Right renal cortex interstitium (tissue), 3 donors: Measurements from ENCODE around the gene PRUNE2. TPM values are rescaled to one million over a fixed set of nuclear protein-coding genes. Genes with fewer than 3 reads are reported as not detected.

Source experiments
- DNase-seq, 3 donors: peaks; one replicate each; pipeline ENCODE4 v3.0.0-alpha.2; 2013; ENCODE audit warnings: low read depth in 3 of 3, low spot score in 2 of 3
- polyA plus RNA-seq, 3 donors: library from polyadenylated mRNA; unstranded; fragments of 120-200 nt; gene quantifications; one replicate each; pipeline ENCODE4 v1.2.1, GENCODE V29; 2013; ENCODE audit not compliant: insufficient read length in 3 of 3

The PRUNE2 gene
- polyA plus RNA-seq, 3 donors = 11.5 to 14.3 (median 12.7) TPM

- no peak for DNase-seq
Measured at GRCh38 chr9:76904661-76905457, 1.1 kb downstream of the PRUNE2 start.

GRCh38 chr9:76902395-76902794 lies 3.5 kb downstream of the PRUNE2 start:
- DNase-seq = no peak

DNA sequence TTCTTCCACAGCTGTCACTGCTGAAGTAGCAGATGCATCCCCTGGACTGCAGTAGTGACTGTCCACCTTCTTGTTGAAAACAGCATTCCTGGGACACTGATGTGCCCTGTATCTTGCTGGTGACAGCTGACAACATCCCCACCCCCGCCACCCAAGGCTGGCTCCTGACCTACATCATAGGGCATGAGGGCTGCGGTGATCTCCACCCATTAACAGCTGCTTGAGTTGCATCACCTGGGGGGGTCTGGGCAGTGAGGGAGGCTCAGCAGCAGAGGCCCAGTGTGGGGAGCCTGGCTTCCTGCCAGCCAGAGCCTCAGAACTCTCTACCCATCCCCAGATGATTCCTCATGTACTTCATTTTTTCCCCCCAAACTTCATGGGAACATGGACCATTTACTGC lies 4.1 kb downstream of the PRUNE2 start:
- DNase-seq = no peak

DNA sequence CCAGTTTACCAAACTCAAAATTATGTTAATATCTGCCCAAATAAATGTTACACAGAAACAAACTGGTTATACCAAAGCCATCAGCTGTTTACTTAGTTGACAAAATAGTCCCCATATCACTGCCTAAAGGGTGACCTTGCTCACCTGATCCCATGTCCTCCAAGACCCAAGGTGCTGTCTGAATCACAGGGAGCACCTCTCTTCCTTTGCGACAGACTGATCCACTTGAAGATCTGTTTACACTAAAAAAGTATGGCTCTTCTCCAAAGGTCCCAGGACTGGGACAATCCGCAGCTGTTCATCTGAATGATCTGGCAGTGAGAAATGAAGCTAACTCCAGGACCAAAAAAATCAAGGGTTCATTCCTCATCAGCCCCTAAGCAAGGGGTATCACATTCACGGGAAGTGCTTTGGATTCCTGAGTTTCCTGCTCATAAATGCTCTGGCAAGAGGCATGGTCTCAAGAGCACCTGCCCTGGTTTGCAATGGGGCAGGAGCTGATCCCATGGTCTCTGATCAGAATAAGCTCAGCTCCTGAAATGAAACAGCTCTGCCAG lies 5.0 kb downstream of the PRUNE2 start:
- DNase-seq = no peak

DNA sequence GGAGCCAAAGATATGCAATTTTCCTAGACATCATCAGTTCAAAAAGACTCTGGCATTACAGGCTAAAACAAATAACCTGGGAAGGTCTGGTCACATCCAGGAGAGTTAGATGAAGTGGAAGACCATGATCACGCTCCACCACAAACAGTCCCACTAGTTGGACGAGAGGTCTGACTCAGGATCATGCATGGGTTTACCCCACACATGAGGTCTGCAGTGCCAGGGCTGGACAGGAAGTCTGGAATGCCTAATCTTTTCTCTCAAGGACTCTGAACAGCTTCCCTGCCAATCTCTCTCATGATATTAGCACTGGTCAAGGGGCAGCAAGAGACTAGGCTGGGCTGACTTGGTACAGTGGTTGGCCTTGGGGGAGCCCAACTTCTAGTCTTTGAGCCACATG lies 7.1 kb downstream of the PRUNE2 start:
- DNase-seq = no peak

DNA sequence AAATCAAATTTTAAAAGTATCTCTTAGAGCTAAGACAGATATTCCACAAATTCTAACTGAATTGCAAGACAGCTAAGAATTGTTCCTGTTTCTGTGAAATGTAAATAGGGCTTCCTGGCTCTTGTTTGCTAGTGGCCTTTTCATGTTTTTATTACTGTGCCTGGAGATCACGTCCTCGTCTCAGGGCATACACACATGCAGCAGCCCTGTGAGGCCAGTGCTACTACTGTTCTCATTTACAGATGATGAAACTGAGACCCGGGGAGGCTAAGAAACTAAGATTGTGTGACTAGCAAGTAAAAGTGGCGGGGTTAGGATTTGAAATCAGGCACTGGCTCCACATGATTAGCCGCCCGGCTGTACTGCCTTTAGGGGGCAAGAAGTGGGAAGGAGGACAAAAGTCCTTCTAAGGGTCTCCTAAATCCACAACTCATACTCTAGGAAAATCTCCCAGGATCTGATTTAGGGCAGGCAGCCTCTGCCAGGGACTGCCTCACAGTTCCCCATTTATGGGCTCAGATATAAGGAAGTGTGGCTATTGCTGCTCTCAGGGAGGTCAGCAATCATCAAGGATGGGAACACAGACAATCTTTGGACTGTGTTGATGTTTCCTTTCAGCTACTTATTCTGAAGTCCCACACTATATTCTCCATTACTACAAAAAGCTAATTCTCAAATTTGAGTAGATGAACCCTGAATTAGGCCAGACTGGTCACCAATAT lies 7.9 kb downstream of the PRUNE2 start:
- DNase-seq = no peak

DNA sequence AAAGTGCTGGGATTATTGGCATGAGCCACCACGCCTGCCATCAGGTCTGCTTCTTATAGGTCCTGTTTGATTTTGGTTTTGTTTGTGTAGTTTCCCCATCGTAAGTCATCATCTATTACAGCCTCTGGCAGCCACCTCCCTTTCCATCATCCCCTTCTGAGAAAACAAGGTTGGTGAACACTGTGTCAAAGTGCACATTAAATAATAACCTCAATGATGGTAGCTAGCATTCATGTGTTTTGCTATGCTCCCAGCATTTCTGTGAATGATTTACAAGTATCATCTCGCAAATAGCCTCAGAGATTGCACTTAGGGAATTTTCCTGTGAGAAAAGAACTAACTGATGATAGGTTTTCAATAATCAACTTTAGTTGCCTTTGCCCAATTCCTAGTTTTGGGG lies 9.9 kb downstream of the PRUNE2 start:
- no peak for DNase-seq

- DNase-seq = no peak
Measured at GRCh38 chr9:76895186-76895585, 10.7 kb downstream of the PRUNE2 start.

DNA sequence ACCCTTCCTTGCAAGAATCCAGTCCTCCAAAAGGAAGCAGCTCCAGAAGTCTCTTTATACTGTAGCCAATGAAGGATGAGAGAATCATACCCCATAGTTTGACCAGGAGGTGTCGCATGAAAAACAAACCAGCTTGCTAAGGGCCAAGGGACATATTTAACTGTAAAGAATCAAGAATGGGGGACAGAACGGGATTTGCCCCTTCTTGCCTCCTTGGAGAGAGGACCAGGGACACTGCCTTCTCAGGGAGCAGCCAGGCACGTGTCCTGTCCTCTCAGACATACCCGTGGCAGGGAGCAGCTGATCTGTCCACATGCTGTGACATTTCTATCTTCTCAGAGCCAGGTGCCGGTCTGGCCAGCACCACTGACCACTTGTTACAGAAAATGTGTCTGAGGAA lies 11.7 kb downstream of the PRUNE2 start:
- no peak for DNase-seq

- DNase-seq = no peak
Measured at GRCh38 chr9:76893395-76893932, 12.4 kb downstream of the PRUNE2 start.

DNA sequence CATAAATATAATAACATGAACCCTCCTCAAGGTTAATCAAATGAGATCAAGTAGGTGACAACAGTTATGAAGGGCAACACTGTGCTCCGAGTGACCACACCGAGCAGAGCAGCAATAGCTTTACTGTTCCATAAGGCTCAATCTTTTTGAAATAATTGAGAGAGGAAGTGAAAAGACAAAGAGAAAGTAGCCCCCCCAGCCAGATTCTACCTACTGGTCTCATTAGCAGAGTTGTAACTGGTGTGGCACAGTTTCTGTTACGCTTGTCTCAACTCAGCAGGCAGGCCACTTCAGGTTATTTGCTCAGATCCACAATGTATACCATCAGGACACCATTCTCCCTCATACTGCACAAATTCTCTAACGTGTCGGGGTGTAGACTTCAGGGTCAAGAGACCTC lies 14.0 kb downstream of the PRUNE2 start:
- no peak for DNase-seq

DNA sequence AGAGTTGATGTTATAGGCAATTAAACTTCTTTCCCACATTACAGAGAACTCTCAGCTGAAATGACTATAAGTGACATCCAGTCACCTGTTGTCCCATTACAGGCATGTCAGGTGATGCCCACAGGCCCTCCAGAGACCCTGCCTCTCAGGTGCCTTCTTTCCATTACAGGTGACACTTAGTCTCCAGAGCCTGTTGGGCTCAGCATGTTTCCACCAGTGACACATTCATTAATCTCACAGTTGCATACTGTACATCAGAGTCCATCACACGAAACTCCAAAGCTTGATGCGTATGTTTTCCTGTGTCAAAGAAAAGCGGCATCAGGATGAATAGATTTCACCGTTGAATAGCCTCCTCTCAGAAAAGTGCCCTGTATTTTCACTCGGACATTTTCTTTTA lies 14.6 kb downstream of the PRUNE2 start:
- no peak for DNase-seq

DNA sequence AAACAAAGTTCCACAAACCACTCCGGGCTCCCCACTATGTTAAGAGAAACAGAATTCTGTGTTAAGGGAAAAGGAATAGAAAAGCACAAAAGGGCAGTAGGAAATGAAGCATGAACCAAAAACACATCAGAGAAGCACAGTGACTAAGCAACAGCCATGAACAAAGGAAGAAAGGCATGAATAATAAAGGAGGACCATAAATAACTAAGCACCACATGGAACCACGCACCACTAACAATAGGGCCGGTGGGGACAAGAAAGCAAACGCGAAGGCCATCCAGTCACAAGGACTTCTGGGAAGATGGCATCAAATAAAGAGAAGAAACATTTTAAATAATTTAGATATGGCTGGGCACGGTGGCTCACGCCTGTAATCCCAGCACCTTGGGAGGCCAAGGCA lies 18.0 kb downstream of the PRUNE2 start:
- no peak for DNase-seq

- DNase-seq = no peak
Measured at GRCh38 chr9:76887003-76887821, 18.7 kb downstream of the PRUNE2 start.

DNA sequence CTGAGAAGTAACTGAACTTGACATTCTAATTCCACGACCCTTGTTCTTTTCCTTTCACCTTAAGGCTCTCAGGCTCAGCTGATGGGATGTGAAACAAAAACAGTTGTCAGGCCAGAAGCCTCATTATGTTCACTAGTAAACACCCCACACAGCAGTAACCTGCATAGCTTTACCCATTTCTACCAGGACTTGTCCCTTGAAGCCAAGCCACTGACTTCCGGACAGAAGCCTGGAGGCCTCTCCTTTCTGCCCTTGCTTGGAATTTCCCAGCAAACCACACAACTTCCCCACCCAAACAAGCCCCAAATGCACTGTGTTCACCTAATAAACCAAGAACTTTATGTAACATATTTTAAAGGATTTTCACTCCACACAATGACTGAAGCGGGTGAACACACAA lies 19.6 kb downstream of the PRUNE2 start:
- no peak for DNase-seq

DNA sequence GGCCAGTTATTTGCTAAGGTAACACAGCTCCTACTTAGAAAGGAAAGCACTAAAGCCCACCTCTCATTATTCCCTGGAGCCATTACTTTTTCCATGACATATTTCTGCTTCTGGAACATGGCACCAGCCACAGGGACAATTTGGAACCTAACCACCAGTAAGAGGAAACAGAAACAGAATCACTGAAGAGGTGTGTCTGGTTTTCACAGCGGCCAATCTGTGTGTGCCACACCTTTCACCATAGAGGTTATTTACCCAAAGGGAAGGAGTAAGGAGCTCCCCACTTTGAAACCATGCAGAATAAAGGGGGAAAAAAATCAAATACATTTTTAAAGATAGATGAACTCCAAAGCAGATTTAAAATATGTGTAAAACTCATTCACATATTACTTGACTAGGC lies 21.1 kb downstream of the PRUNE2 start:
- DNase-seq = no peak

- no peak for DNase-seq
Measured at GRCh38 chr9:76883341-76883855, 22.5 kb downstream of the PRUNE2 start.

- DNase-seq = no peak
Measured at GRCh38 chr9:76882686-76883085, 23.2 kb downstream of the PRUNE2 start.

DNA sequence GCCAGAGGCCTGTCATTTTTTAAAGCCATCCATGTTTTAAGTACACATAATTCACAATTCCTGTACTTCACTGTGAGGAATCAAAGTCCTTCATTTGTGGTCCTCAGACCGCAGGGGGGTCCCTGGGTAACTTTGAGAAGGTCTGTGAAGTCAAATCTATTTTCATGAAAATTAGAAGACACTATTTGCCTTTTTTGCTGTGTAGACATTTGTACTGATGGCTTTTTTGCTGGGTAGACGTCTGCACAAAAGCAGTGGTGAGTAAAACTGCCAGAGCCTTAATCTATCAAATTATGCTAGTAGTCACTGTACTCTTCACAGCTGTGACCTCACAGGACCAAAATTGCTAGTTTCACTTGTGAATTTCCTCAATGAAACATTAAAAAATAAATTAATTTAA lies 25.7 kb downstream of the PRUNE2 start:
- DNase-seq = no peak

DNA sequence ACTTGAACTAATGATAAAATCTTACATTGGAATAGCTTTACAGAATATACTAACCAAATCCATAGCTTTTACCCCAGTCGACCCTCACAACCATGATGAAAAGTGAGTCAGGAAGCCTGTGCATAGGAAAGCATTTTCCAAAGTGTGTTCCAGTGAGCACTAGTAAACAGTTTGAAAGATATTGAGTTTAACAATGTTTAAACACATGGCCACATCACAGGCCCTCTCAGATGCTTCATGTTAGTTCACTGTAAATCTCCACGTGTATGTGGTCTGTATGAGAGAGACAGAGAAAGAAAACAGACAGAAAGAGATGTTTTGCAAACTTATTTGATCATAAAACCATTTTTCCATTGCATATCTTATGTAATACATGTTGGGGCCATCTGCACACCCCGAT lies 27.0 kb downstream of the PRUNE2 start:
- no peak for DNase-seq

GRCh38 chr9:76877961-76878360 lies 28.0 kb downstream of the PRUNE2 start:
- DNase-seq = no peak
